Loucy (cell line): ENCODE measurements around the gene DRP2.
"Not testable (repeated sequence)": the region's sequence is repeated elsewhere in the genome, so short reads cannot be mapped to it uniquely, and the experiment has no call there.

Experiments used
- H2AFZ ChIP-seq: fragments of 200-600 bp; sonication (generic); 2 replicates; pipeline ENCODE4 v1.6.0; 2016; ENCODE audit warnings: antibody characterized with exemption, mild to moderate bottlenecking, low read length, moderate library complexity
- H3F3A ChIP-seq: fragments of 200-600 bp; 2 replicates; pipeline ENCODE4 v1.6.0; 2016; ENCODE audit warnings: antibody characterized with exemption, low read depth, mild to moderate bottlenecking
- H3K27me3 ChIP-seq: fragments of 200-600 bp; sonication (generic); 2 replicates; pipeline ENCODE4 v1.6.1; 2014; ENCODE audit warnings: low read length, mild to moderate bottlenecking; ENCODE audit not compliant: insufficient read depth, poor library complexity, severe bottlenecking
- H3K36me3 ChIP-seq: fragments of 200-600 bp; sonication (generic); 2 replicates; pipeline ENCODE4 v1.6.1; 2016; ENCODE audit warnings: low read length; ENCODE audit not compliant: insufficient read depth
- H3K4me1 ChIP-seq: fragments of 200-600 bp; sonication (generic); 2 replicates; pipeline ENCODE4 v1.5.1; 2014; ENCODE audit warnings: low read length, mild to moderate bottlenecking; ENCODE audit not compliant: insufficient read depth, poor library complexity, severe bottlenecking
- H3K4me2 ChIP-seq: fragments of 200-600 bp; sonication (generic); 2 replicates; pipeline ENCODE4 v1.6.0; 2014; ENCODE audit warnings: antibody characterized with exemption, low read length, low read depth, mild to moderate bottlenecking; ENCODE audit not compliant: poor library complexity, severe bottlenecking
- H3K4me3 ChIP-seq: fragments of 200-600 bp; sonication (generic); 2 replicates; pipeline ENCODE4 v1.5.1; 2014; ENCODE audit warnings: low read length, mild to moderate bottlenecking, mixed read lengths; ENCODE audit not compliant: poor library complexity, severe bottlenecking
- H3K79me2 ChIP-seq: fragments of 200-600 bp; sonication (generic); 2 replicates; pipeline ENCODE4 v1.6.1; 2014; ENCODE audit warnings: low read length; ENCODE audit not compliant: insufficient read depth
- H3K9ac ChIP-seq: fragments of 200-600 bp; sonication (generic); 2 replicates; pipeline ENCODE4 v1.6.0; 2014; ENCODE audit warnings: mild to moderate bottlenecking, low read depth, low read length, moderate library complexity; ENCODE audit not compliant: poor library complexity, severe bottlenecking
- H3K9me2 ChIP-seq: fragments of 200-600 bp; sonication (generic); replicated peaks from 2 replicates; pipeline ENCODE4 v1.6.1; 2016; ENCODE audit warnings: low read depth, low read length, mixed read lengths
- H3K9me3 ChIP-seq: fragments of 200-600 bp; sonication (generic); 2 replicates; pipeline ENCODE4 v1.6.1; 2014; ENCODE audit warnings: mild to moderate bottlenecking, antibody characterized with exemption, low read length, low read depth; ENCODE audit not compliant: insufficient read depth
- H4K20me1 ChIP-seq: fragments of 200-600 bp; sonication (generic); 2 replicates; pipeline ENCODE4 v1.6.0; 2014; ENCODE audit warnings: antibody characterized with exemption, low read length, mild to moderate bottlenecking; ENCODE audit not compliant: insufficient read depth, poor library complexity, severe bottlenecking
- CTCF ChIP-seq: fragments of 200-600 bp; sonication (generic); conservative IDR thresholded peaks from 2 replicates; pipeline ENCODE4 v1.5.1; 2014; ENCODE audit warnings: mild to moderate bottlenecking, antibody characterized with exemption, low read length
- EZH2phosphoT487 ChIP-seq: fragments of 200-600 bp; IDR thresholded peaks from 2 replicates; pipeline ENCODE4 v1.6.1; 2018; ENCODE audit warnings: antibody characterized with exemption, mild to moderate bottlenecking, moderate library complexity, borderline replicate concordance

The DRP2 gene, protein sequence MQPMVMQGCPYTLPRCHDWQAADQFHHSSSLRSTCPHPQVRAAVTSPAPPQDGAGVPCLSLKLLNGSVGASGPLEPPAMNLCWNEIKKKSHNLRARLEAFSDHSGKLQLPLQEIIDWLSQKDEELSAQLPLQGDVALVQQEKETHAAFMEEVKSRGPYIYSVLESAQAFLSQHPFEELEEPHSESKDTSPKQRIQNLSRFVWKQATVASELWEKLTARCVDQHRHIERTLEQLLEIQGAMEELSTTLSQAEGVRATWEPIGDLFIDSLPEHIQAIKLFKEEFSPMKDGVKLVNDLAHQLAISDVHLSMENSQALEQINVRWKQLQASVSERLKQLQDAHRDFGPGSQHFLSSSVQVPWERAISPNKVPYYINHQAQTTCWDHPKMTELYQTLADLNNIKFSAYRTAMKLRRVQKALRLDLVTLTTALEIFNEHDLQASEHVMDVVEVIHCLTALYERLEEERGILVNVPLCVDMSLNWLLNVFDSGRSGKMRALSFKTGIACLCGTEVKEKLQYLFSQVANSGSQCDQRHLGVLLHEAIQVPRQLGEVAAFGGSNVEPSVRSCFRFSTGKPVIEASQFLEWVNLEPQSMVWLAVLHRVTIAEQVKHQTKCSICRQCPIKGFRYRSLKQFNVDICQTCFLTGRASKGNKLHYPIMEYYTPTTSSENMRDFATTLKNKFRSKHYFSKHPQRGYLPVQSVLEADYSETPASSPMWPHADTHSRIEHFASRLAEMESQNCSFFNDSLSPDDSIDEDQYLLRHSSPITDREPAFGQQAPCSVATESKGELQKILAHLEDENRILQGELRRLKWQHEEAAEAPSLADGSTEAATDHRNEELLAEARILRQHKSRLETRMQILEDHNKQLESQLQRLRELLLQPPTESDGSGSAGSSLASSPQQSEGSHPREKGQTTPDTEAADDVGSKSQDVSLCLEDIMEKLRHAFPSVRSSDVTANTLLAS

DNA sequence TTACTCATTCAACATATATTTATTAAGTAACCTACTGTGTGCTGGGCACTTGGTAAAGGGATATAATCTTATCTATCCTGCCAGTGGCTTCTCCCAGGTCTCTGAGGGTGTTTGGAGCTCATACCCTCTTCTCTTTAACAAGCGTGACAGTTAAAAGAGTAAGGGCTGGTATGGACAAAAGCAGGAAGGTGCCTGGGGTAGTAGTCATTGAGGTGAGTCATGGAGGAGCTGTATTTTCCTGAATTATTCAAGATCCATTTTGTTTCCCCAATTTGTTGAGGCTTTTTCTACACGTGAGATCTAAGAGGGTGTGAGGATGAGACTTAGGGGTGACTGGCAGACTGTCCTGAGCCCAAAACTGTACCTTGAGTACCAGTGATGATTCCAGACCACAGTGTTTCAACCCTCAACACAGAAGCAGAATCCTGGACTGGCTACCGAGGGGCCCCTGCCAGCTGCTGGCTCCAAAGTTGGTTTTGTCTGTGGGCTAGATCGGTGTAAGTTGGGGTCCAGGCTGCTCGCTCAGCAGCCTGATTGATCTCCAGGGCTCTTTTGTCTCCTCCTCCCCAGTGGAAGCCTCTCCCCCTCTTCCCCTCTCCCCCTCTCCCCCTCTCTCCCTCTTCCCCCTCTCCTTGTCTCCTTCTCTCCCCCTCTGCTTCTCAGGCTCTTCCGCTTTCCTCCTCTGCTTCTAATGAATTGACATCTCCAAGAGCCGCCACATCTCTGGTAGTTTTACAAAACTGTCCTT, at the start of gene DRP2:
TSS of gene DRP2 (plus strand) at position 671 of the 748 bp plus-strand sequence. CDS start 11,862 bp downstream, outside the sequence.
- no peaks in the 10 kb centered on the region for H3K9me3 ChIP-seq
- no peaks in the 10 kb centered on the region for H4K20me1 ChIP-seq
- no peaks in the 10 kb centered on the region for H3K36me3 ChIP-seq
- H3K4me1 ChIP-seq: no peaks in the 10 kb centered on the region
- H3K27me3 ChIP-seq: no peaks in the 10 kb centered on the region
- H3K4me3 ChIP-seq: no peak within 1 kb of the TSS
- no peaks in the 10 kb centered on the region for H3K9me2 ChIP-seq
- H2AFZ ChIP-seq: no peak within 1 kb of the TSS
- no peaks in the 10 kb centered on the region for H3F3A ChIP-seq
- H3K4me2 ChIP-seq: no peak within 1 kb of the TSS
- TF ChIP-seq EZH2phosphoT487 (no peak), CTCF (no peak)
- no peaks in the 10 kb centered on the region for H3K79me2 ChIP-seq
- H3K9ac ChIP-seq: no peak within 1 kb of the TSS

GRCh38 chrX:101171883-101172400, 47.6 kb upstream of the DRP2 start:
- no peak overlapping the region for H3K4me2 ChIP-seq
- no peak for TF ChIP-seq EZH2phosphoT487
- no peak for TF ChIP-seq CTCF
- no peaks in the 10 kb centered on the region for H3K4me1 ChIP-seq
- H3K9ac ChIP-seq: no peak overlapping the region
- no peaks in the 10 kb centered on the region for H3K9me3 ChIP-seq
- no peaks in the 10 kb centered on the region for H4K20me1 ChIP-seq
- H3K36me3 ChIP-seq: no peaks in the 10 kb centered on the region
- no peaks in the 10 kb centered on the region for H3K79me2 ChIP-seq
- no peak overlapping the region for H2AFZ ChIP-seq
- H3K9me2 ChIP-seq: no peaks in the 10 kb centered on the region
- no peaks in the 10 kb centered on the region for H3K27me3 ChIP-seq
- H3K4me3 ChIP-seq: no peak overlapping the region
- no peaks in the 10 kb centered on the region for H3F3A ChIP-seq

DNA sequence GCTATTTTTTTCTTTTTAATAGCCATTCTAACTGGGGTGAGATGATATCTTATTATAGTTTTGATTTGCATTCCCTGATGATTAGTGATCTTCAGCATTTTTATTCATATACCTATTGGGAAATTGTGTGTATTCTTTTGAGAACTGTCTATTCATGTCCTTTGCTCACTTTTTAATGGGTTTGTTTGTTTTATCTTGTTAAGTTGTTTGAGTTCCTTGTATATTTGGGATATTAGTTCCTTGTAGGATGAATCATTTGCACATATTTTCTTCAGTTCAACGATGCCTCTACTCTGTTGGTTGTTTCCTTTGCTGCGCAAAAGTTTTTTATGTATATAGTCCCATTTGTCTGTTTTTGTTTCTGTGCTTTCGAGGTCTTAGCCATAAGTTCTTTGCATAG, 43.1 kb upstream of the DRP2 start:
- no peaks in the 10 kb centered on the region for H3K79me2 ChIP-seq
- H3K27me3 ChIP-seq: no peaks in the 10 kb centered on the region
- H3K4me1 ChIP-seq: no peaks in the 10 kb centered on the region
- no peak overlapping the region for H3K4me2 ChIP-seq
- H2AFZ ChIP-seq: no peak overlapping the region
- no peak for TF ChIP-seq CTCF
- no peaks in the 10 kb centered on the region for H3K9me2 ChIP-seq
- no peaks in the 10 kb centered on the region for H3K9me3 ChIP-seq
- H3F3A ChIP-seq: no peaks in the 10 kb centered on the region
- H3K4me3 ChIP-seq: no peak overlapping the region
- H4K20me1 ChIP-seq: no peaks in the 10 kb centered on the region
- no peaks in the 10 kb centered on the region for H3K36me3 ChIP-seq
- no peak overlapping the region for H3K9ac ChIP-seq

DNA sequence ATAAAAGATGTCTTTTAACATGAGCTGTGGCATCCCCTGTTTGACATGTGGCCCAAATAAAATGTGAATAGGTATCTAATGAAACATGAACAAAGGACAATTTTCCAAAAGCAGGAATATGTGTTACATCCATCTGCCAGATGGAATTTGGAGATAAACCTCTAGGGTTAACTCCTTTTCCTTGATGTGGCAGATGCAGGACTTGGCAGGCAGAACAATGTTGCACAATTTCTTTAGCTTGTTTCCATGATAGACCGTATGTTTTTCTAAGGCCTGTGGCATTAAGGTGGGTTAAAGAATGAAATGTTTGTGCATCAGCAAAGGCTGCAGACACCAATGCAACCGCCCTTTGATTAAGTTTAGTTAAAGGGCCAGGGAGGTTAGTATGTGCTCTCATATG, 34.7 kb upstream of the DRP2 start:
- not testable (repeated sequence) for H3K9me3 ChIP-seq, H4K20me1 ChIP-seq, H3K9ac ChIP-seq, H3F3A ChIP-seq, H3K4me3 ChIP-seq, H3K4me2 ChIP-seq, H3K27me3 ChIP-seq, H3K36me3 ChIP-seq, H3K4me1 ChIP-seq, H3K79me2 ChIP-seq, H2AFZ ChIP-seq, H3K9me2 ChIP-seq
